H9 (cell line): ENCODE data around the gene SORBS1. TPM values are rescaled to one million over a fixed set of nuclear protein-coding genes. Genes with fewer than 3 reads are reported as not detected.

Experiments used
- DNase-seq: peaks from one replicate; pipeline ENCODE4 v3.0.0-alpha.2; 2017
- H2AFZ ChIP-seq: one replicate; pipeline ENCODE4 v1.6.1; 2013; ENCODE audit warnings: mild to moderate bottlenecking, low read length, control low read depth, moderate library complexity
- H2AK5ac ChIP-seq: 2 replicates; pipeline ENCODE4 v1.6.1; 2013; ENCODE audit warnings: low read length, control low read depth, mixed read lengths; ENCODE audit not compliant: insufficient read length
- H2BK120ac ChIP-seq: one replicate; pipeline ENCODE4 v1.6.1; 2013; ENCODE audit warnings: low read depth, mild to moderate bottlenecking, low read length, control low read depth, inconsistent platforms; ENCODE audit not compliant: poor library complexity, severe bottlenecking
- H2BK12ac ChIP-seq: 2 replicates; pipeline ENCODE4 v1.6.1; 2013; ENCODE audit warnings: low read length, control low read depth, mixed read lengths, low read depth; ENCODE audit not compliant: insufficient read length
- H2BK15ac ChIP-seq: 2 replicates; pipeline ENCODE4 v1.6.1; 2013; ENCODE audit warnings: low read depth, low read length, control low read depth
- H2BK20ac ChIP-seq: one replicate; pipeline ENCODE4 v1.6.1; 2013; ENCODE audit warnings: low read depth, mild to moderate bottlenecking, low read length, control low read depth, inconsistent platforms; ENCODE audit not compliant: poor library complexity, severe bottlenecking
- H2BK5ac ChIP-seq: 2 replicates; pipeline ENCODE4 v1.6.1; 2013; ENCODE audit warnings: low read length, control low read depth, mixed read lengths; ENCODE audit not compliant: insufficient read length
- H3K14ac ChIP-seq: 2 replicates; pipeline ENCODE4 v1.6.1; 2013; ENCODE audit warnings: low read length, control low read depth; ENCODE audit not compliant: insufficient read depth
- H3K18ac ChIP-seq: 2 replicates; pipeline ENCODE4 v1.6.1; 2013; ENCODE audit warnings: low read depth, mild to moderate bottlenecking, mixed read lengths, low read length, control low read depth; ENCODE audit not compliant: insufficient read length
- H3K23ac ChIP-seq: 2 replicates; pipeline ENCODE4 v1.6.1; 2013; ENCODE audit warnings: low read length, control low read depth, mixed read lengths, low read depth; ENCODE audit not compliant: insufficient read length
- H3K23me2 ChIP-seq: 2 replicates; pipeline ENCODE4 v1.6.1; 2013; ENCODE audit warnings: low read depth, mild to moderate bottlenecking, mixed read lengths, low read length, control low read depth; ENCODE audit not compliant: insufficient read length, poor library complexity, severe bottlenecking
- H3K27ac ChIP-seq: 2 replicates; pipeline ENCODE4 v1.5.1; 2013; ENCODE audit warnings: low read length, control low read depth, mixed read lengths, low read depth; ENCODE audit not compliant: insufficient read length
- H3K27me3 ChIP-seq: 2 replicates; pipeline ENCODE4 v1.6.1; 2013; ENCODE audit warnings: low read length, control low read depth, inconsistent platforms; ENCODE audit not compliant: insufficient read depth
- H3K4ac ChIP-seq: 2 replicates; pipeline ENCODE4 v1.6.1; 2013; ENCODE audit warnings: low read depth, mild to moderate bottlenecking, control low read depth, inconsistent platforms, low read length, moderate library complexity
- H3K4me1 ChIP-seq: 2 replicates; pipeline ENCODE4 v1.6.1; 2013; ENCODE audit warnings: low read length, control low read depth, inconsistent platforms; ENCODE audit not compliant: insufficient read depth
- H3K4me2 ChIP-seq: 2 replicates; pipeline ENCODE4 v1.6.1; 2013; ENCODE audit warnings: low read length, control low read depth, mixed read lengths; ENCODE audit not compliant: insufficient read length, insufficient read depth
- H3K56ac ChIP-seq: 2 replicates; pipeline ENCODE4 v1.6.1; 2013; ENCODE audit warnings: low read depth, mild to moderate bottlenecking, mixed read lengths, low read length, control low read depth; ENCODE audit not compliant: insufficient read length
- H3K79me1 ChIP-seq: 2 replicates; pipeline ENCODE4 v1.6.1; 2013; ENCODE audit warnings: low read depth, mild to moderate bottlenecking, moderate library complexity, low read length, control low read depth, inconsistent platforms; ENCODE audit not compliant: insufficient read depth, poor library complexity, severe bottlenecking
- H3K79me2 ChIP-seq: 2 replicates; pipeline ENCODE4 v1.6.1; 2013; ENCODE audit warnings: low read length, control low read depth, inconsistent platforms; ENCODE audit not compliant: insufficient read depth
- H3K9ac ChIP-seq: 2 replicates; pipeline ENCODE4 v1.6.1; 2013; ENCODE audit warnings: low read length, control low read depth, mixed read lengths; ENCODE audit not compliant: insufficient read length; ENCODE audit errors: extremely low read depth
- H3K9me3 ChIP-seq: one replicate; pipeline ENCODE4 v1.6.1; 2013; ENCODE audit warnings: low read depth, low read length, inconsistent platforms; ENCODE audit not compliant: control insufficient read depth
- H3T11ph ChIP-seq: one replicate; pipeline ENCODE4 v1.6.1; 2013; ENCODE audit warnings: mild to moderate bottlenecking, low read length, control low read depth, inconsistent platforms
- H4K20me1 ChIP-seq: one replicate; pipeline ENCODE4 v1.6.1; 2013; ENCODE audit not compliant: control insufficient read depth, insufficient read length, insufficient read depth
- H4K5ac ChIP-seq: 2 replicates; pipeline ENCODE4 v1.6.1; 2013; ENCODE audit warnings: low read depth, mild to moderate bottlenecking, mixed read lengths, low read length, control low read depth; ENCODE audit not compliant: insufficient read length
- H4K8ac ChIP-seq: replicated peaks from 2 replicates; pipeline ENCODE4 v1.6.1; 2013; ENCODE audit warnings: low read length, control low read depth, mixed read lengths, low read depth; ENCODE audit not compliant: insufficient read length
- H4K91ac ChIP-seq: 2 replicates; pipeline ENCODE4 v1.6.1; 2013; ENCODE audit warnings: low read depth, mild to moderate bottlenecking, moderate library complexity, mixed read lengths, low read length, control low read depth; ENCODE audit not compliant: insufficient read length
- H3K27ac Mint-ChIP-seq, 3 experiments: 2 replicates in 2 of 3; 3 replicates in 1 of 3; pipeline ENCODE4 v1.8.0; 2020 to 2021; ENCODE audit warnings: mixed read lengths in 3 of 3, mild to moderate bottlenecking in 1 of 3, moderate library complexity in 1 of 3
- H3K27me3 Mint-ChIP-seq: 2 replicates; pipeline ENCODE4 v1.8.0; 2021; ENCODE audit warnings: low read depth, mild to moderate bottlenecking, moderate library complexity, mixed read lengths
- H3K36me3 Mint-ChIP-seq, 3 experiments: 2 replicates in 2 of 3; 3 replicates in 1 of 3; pipeline ENCODE4 v1.8.0; 2020 to 2021; ENCODE audit warnings: low read depth in 3 of 3, mixed read lengths in 3 of 3; ENCODE audit not compliant: insufficient read depth in 1 of 3
- H3K4me1 Mint-ChIP-seq, 2 experiments: 2 replicates each; pipeline ENCODE4 v1.8.0; 2020; ENCODE audit warnings: mixed read lengths in 2 of 2
- H3K4me3 Mint-ChIP-seq, 2 experiments: 2 replicates in 1 of 2; 3 replicates in 1 of 2; pipeline ENCODE4 v1.8.0; 2020 to 2021; ENCODE audit warnings: mild to moderate bottlenecking in 2 of 2, mixed read lengths in 2 of 2, moderate library complexity in 1 of 2
- H3K9me3 Mint-ChIP-seq, 2 experiments: 2 replicates in 1 of 2; 3 replicates in 1 of 2; pipeline ENCODE4 v1.8.0; 2020; ENCODE audit warnings: mild to moderate bottlenecking in 2 of 2, mixed read lengths in 2 of 2, moderate library complexity in 1 of 2
- WGBS: extraction: QIAGEN DNeasy Blood & Tissue Kit; methylation state at CpG from one replicate; pipeline ENCODE4 v1.1.7; 2013; ENCODE audit warnings: missing lambda C conversion rate, low lambda C conversion rate, mixed read lengths; ENCODE audit not compliant: insufficient read length; ENCODE audit errors: extremely low coverage; 5-methylcytosine and 5-hydroxymethylcytosine counted together
- total RNA-seq: library from RNA; stranded (reverse); gene quantifications from 2 replicates; pipeline ENCODE4 v1.2.1, GENCODE V29; 2021
- TF ChIP-seq, protein P1 (sequence below): fragments of 200-600 bp; sonication (generic); conservative IDR thresholded peaks from 3 replicates; pipeline ENCODE4 v1.8.0; 2021; ENCODE audit warnings: antibody characterized with exemption, mild to moderate bottlenecking

SORBS1 gene
- total RNA-seq, 1 experiment from 2014 or later: 24.3 TPM

DNA sequence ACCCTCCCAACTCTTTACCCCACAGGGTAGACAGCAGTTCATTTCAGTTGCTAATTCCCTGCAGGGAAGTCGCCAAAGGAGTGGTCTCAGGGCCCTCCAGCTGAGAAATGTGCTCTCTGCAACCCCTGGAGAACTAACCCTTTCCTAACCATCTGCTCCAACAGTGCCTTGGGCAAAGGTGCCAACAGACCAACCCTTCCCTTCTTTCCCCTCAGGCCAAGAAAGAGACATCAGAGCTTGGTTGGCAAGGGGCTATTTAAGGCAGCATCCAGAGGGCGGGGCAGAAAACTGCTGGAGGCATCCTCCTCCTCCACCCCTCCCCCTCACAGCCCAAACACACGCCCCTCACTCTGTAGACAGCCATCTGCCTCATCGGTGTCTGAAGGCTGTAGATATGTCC is 1.7 kb downstream of the SORBS1 start:
- Mint-ChIP-seq H3K9me3 (peaks cover 0 to 2% of the 10 kb centered on the region in 2 experiments; a peak in 1 of 5 replicates), H3K36me3 (no peaks in the 10 kb centered on the region), H3K27ac (peak overlapping the region in 2 of 3 experiments; percentile 6 to 88; a peak in 4 of 7 replicates), H3K4me1 (peaks cover 43 to 49% of the 10 kb centered on the region in 2 experiments), H3K27me3 (peaks cover 9% of the 10 kb centered on the region), H3K4me3 (peak overlapping the region; percentile 94 to 99)
- H3K4me2 ChIP-seq: peak overlapping the region; percentile 85
- no peaks in the 10 kb centered on the region for H3K9me3 ChIP-seq
- H4K91ac ChIP-seq: no peak overlapping the region
- H3K27me3 ChIP-seq: no peaks in the 10 kb centered on the region
- H4K20me1 ChIP-seq: no peaks in the 10 kb centered on the region
- H3K56ac ChIP-seq: no peak overlapping the region
- H2AFZ ChIP-seq: no peak overlapping the region
- H3K4ac ChIP-seq: no peak overlapping the region
- H3K27ac ChIP-seq: no peak overlapping the region
- no peak overlapping the region for H2AK5ac ChIP-seq
- no peak overlapping the region for H3T11ph ChIP-seq
- no peak overlapping the region; the same call in 1 of the 2 replicates for H3K14ac ChIP-seq
- peaks cover 12% of the 10 kb centered on the region for H3K4me1 ChIP-seq
- DNase-seq: peak; percentile 60
- no peak overlapping the region for H2BK5ac ChIP-seq
- no peak overlapping the region for H3K18ac ChIP-seq
- no peak overlapping the region for H2BK120ac ChIP-seq
- H3K79me2 ChIP-seq: peaks cover 2% of the 10 kb centered on the region; the same call in 1 of the 2 replicates
- no peak overlapping the region for H2BK20ac ChIP-seq
- H3K79me1 ChIP-seq: peaks cover 6% of the 10 kb centered on the region
- no peak overlapping the region for H4K8ac ChIP-seq
- H2BK12ac ChIP-seq: no peak overlapping the region
- no CpG with 5 or more reads among the region's 4 CpGs for WGBS
- no peak overlapping the region for H4K5ac ChIP-seq
- TF ChIP-seq, protein P1, sequence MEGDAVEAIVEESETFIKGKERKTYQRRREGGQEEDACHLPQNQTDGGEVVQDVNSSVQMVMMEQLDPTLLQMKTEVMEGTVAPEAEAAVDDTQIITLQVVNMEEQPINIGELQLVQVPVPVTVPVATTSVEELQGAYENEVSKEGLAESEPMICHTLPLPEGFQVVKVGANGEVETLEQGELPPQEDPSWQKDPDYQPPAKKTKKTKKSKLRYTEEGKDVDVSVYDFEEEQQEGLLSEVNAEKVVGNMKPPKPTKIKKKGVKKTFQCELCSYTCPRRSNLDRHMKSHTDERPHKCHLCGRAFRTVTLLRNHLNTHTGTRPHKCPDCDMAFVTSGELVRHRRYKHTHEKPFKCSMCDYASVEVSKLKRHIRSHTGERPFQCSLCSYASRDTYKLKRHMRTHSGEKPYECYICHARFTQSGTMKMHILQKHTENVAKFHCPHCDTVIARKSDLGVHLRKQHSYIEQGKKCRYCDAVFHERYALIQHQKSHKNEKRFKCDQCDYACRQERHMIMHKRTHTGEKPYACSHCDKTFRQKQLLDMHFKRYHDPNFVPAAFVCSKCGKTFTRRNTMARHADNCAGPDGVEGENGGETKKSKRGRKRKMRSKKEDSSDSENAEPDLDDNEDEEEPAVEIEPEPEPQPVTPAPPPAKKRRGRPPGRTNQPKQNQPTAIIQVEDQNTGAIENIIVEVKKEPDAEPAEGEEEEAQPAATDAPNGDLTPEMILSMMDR: no peak
- H3K23ac ChIP-seq: no peak overlapping the region
- peaks cover 17% of the 10 kb centered on the region for H3K23me2 ChIP-seq
- H2BK15ac ChIP-seq: no peak overlapping the region
- no peak overlapping the region for H3K9ac ChIP-seq
